ENCODE measurements around the gene SPAG16.

Gene SPAG16

GRCh38 chr2:213284105-213285090 is at the start of gene SPAG16:
Gene SPAG16, plus strand, starts transcription at chr2:213284464.
- TF ChIP-seq REST (IDR thresholded peaks at IDR 0.05; ENCODE audit: low read depth) (no peak), TAF1 (IDR thresholded peaks at IDR 0.05; ENCODE audit: low read depth) (peak; percentile 37; the same call in 1 of the 2 replicates), MAX (IDR thresholded peaks at IDR 0.05) (peak; percentile 80), RAD21 (IDR thresholded peaks at IDR 0.05; ENCODE audit: low read depth) (no peak), FOXM1 (IDR thresholded peaks at IDR 0.05; ENCODE audit: borderline replicate concordance, low read depth) (0 out of 2 replicates have a peak, but pooled peaks have one; percentile 19), YY1 (IDR thresholded peaks at IDR 0.05; ENCODE audit: low read depth) (peak; percentile 71; the same call in 1 of the 2 replicates), TCF12 (IDR thresholded peaks at IDR 0.05; ENCODE audit: low read depth) (peak; percentile 31; the same call in 1 of the 2 replicates)

GRCh38 chr2:213234641-213235040 is 49.6 kb upstream of the SPAG16 start:
- TF ChIP-seq CREB1 (IDR thresholded peaks at IDR 0.05; ENCODE audit: low read depth), result no peak
- no peak for TF ChIP-seq REST (IDR thresholded peaks at IDR 0.05; ENCODE audit: low read depth)
- TF ChIP-seq CEBPB (IDR thresholded peaks at IDR 0.05), result no peak
- TF ChIP-seq USF1 (IDR thresholded peaks at IDR 0.05), result no peak
- no peak for TF ChIP-seq EP300 (IDR thresholded peaks at IDR 0.05; ENCODE audit: borderline replicate concordance)

GRCh38 chr2:213235741-213236140 is 48.5 kb upstream of the SPAG16 start:
- TF ChIP-seq EP300 (IDR thresholded peaks at IDR 0.05; ENCODE audit: borderline replicate concordance), result no peak
- TF ChIP-seq TAF1 (IDR thresholded peaks at IDR 0.05; ENCODE audit: low read depth), result no peak
- no peak for TF ChIP-seq EGR1 (IDR thresholded peaks at IDR 0.05)
- TF ChIP-seq CEBPB (IDR thresholded peaks at IDR 0.05), result no peak
- TF ChIP-seq USF1 (IDR thresholded peaks at IDR 0.05), result no peak

- TF ChIP-seq TEAD4 (IDR thresholded peaks at IDR 0.05), result no peak
- TF ChIP-seq MAX (IDR thresholded peaks at IDR 0.05), result no peak
- TF ChIP-seq EP300 (IDR thresholded peaks at IDR 0.05; ENCODE audit: borderline replicate concordance), result no peak
- TF ChIP-seq ZBTB7A (IDR thresholded peaks at IDR 0.05; ENCODE audit: low read depth), result no peak
- no peak for TF ChIP-seq RAD21 (IDR thresholded peaks at IDR 0.05; ENCODE audit: low read depth)
- no peak for TF ChIP-seq TCF12 (IDR thresholded peaks at IDR 0.05; ENCODE audit: low read depth)
- TF ChIP-seq USF1 (IDR thresholded peaks at IDR 0.05), result no peak
- TF ChIP-seq TAF1 (IDR thresholded peaks at IDR 0.05; ENCODE audit: low read depth), result no peak
- no peak for TF ChIP-seq YY1 (IDR thresholded peaks at IDR 0.05; ENCODE audit: low read depth)
- TF ChIP-seq NFIC (IDR thresholded peaks at IDR 0.05), result no peak
- TF ChIP-seq FOXM1 (IDR thresholded peaks at IDR 0.05; ENCODE audit: borderline replicate concordance, low read depth), result no peak
- TF ChIP-seq REST (IDR thresholded peaks at IDR 0.05; ENCODE audit: low read depth), result no peak
- no peak for TF ChIP-seq CREB1 (IDR thresholded peaks at IDR 0.05; ENCODE audit: low read depth)
- no peak for TF ChIP-seq CEBPB (IDR thresholded peaks at IDR 0.05)
- TF ChIP-seq EGR1 (IDR thresholded peaks at IDR 0.05), result no peak
These were observed 47.0 kb upstream of the SPAG16 start for GRCh38 chr2:213237251-213237650.

Data from Ishikawa (cell line).